Caco-2 (cell line): ENCODE data around the gene PIGQ. TPM values are rescaled to one million over a fixed set of nuclear protein-coding genes. Genes with fewer than 3 reads are reported as not detected.

ENCODE experiments used
- BruUV-seq: library from RNA; stranded (reverse); fragments of 400-500 nt; replicated peaks from 2 replicates; lab custom pipeline; 2021; lab: Mats Ljungman, UMichigan
- CTCF ChIA-PET: fragments of 300-600 bp; sonication (Branson Sonifier 250); formaldehyde crosslinking; loops from one replicate; lab custom pipeline; 2022; ENCODE audit warnings: antibody characterized with exemption; lab: Charles Lee
- POLR2A ChIA-PET: fragments of 300-600 bp; sonication (Branson Sonifier 250); formaldehyde crosslinking; loops from one replicate; lab custom pipeline; 2022; ENCODE audit warnings: antibody characterized with exemption; lab: Charles Lee
- DNase-seq, 2 experiments: peaks; one replicate each; pipeline versions ENCODE4 v3.0.0 to v3.0.0-alpha.2; 2020 to 2022
- H3K27me3 ChIP-seq: replicated peaks from 2 replicates; pipeline ENCODE4 v1.6.0; 2011; ENCODE audit warnings: low read length; ENCODE audit not compliant: control insufficient read depth, insufficient read depth
- H3K36me3 ChIP-seq: 2 replicates; pipeline ENCODE4 v1.5.1; 2011; ENCODE audit warnings: low read length; ENCODE audit not compliant: control insufficient read depth, insufficient read depth
- H3K4me1 ChIP-seq: fragments of 250-450 bp; sonication (Bioruptor Pico); 2 replicates; pipeline ENCODE4 v1.5.1; 2020; ENCODE audit warnings: mild to moderate bottlenecking
- H3K4me3 ChIP-seq: 2 replicates; pipeline ENCODE4 v1.5.1; 2011; ENCODE audit warnings: low read depth, mild to moderate bottlenecking, control low read depth, low read length
- H3K9me3 ChIP-seq: fragments of 250-450 bp; sonication (Bioruptor Pico); 2 replicates; pipeline ENCODE4 v1.5.1; 2020; ENCODE audit warnings: mild to moderate bottlenecking, moderate library complexity
- H3K27ac Mint-ChIP-seq: one replicate; pipeline ENCODE4 v1.8.0; 2022; ENCODE audit warnings: mixed read lengths; ENCODE audit not compliant: unreplicated experiment
- H3K27me3 Mint-ChIP-seq: one replicate; pipeline ENCODE4 v1.8.0; 2022; ENCODE audit warnings: mixed read lengths; ENCODE audit not compliant: insufficient read depth, unreplicated experiment
- H3K36me3 Mint-ChIP-seq: one replicate; pipeline ENCODE4 v1.8.0; 2022; ENCODE audit warnings: mild to moderate bottlenecking, mixed read lengths; ENCODE audit not compliant: insufficient read depth, unreplicated experiment
- H3K4me1 Mint-ChIP-seq: one replicate; pipeline ENCODE4 v1.8.0; 2022; ENCODE audit warnings: low read depth, mixed read lengths; ENCODE audit not compliant: unreplicated experiment
- H3K4me3 Mint-ChIP-seq: one replicate; pipeline ENCODE4 v1.8.0; 2022; ENCODE audit warnings: mild to moderate bottlenecking, moderate library complexity, mixed read lengths; ENCODE audit not compliant: unreplicated experiment
- H3K9me3 Mint-ChIP-seq: one replicate; pipeline ENCODE4 v1.8.0; 2022; ENCODE audit warnings: mixed read lengths; ENCODE audit not compliant: unreplicated experiment
- CTCF ChIP-seq, 2 experiments: fragments of 200-600 bp in 1 of 2; IDR thresholded peaks; 1 replicate in 1 of 2; 2 replicates in 1 of 2; pipeline versions ENCODE4 v1.5.1 to v1.8.0; 2011 to 2022; ENCODE audit warnings: antibody characterized with exemption in 1 of 2, control low read depth in 1 of 2, inconsistent platforms in 1 of 2, low read depth in 1 of 2, low read length in 1 of 2, mild to moderate bottlenecking in 1 of 2, moderate library complexity in 1 of 2; ENCODE audit not compliant: insufficient read depth in 1 of 2, severe bottlenecking in 1 of 2, unreplicated experiment in 1 of 2
- intact Hi-C: fragments of 100-400 bp; cut with micrococcal nuclease; formaldehyde crosslinking; loops from one replicate; pipeline ENCODE4 v1.10.0; 2022; ENCODE audit not compliant: unreplicated experiment
- total RNA-seq: library from RNA; stranded (reverse); gene quantifications from 2 replicates; pipeline ENCODE4 v1.2.3, GENCODE V29; 2022

Gene PIGQ
- total RNA-seq, 1 experiment from 2014 or later: 45.8 TPM

GRCh38 chr16:630815-631405 is 61.1 kb downstream of the PIGQ start, which contains the start of gene WFIKKN1:
Gene WFIKKN1, plus strand, starts transcription at chr16:630985. Its CDS starts 269 bp downstream, at chr16:631254.
- Mint-ChIP-seq H3K27ac (no peak within 1 kb of the TSS), H3K9me3 (no peaks in the 10 kb centered on the region), H3K27me3 (no peaks in the 10 kb centered on the region), H3K4me1 (no peaks in the 10 kb centered on the region), H3K36me3 (peaks cover 27% of the 10 kb centered on the region), H3K4me3 (no peak within 1 kb of the TSS)
- Histone ChIP-seq H3K9me3 (no peaks in the 10 kb centered on the region), H3K4me1 (peaks cover 6% of the 10 kb centered on the region; the same call in 1 of the 2 replicates), H3K4me3 (no peak within 1 kb of the TSS), H3K27me3 (no peaks in the 10 kb centered on the region), H3K36me3 (no peaks in the 10 kb centered on the region)
- ChIA-PET CTCF (interaction anchor here (0.5 kb wide), 1 partner anchor 37 kb away, joined by 5 read pairs; no protein-coding TSS in a partner anchor), POLR2A (no interaction called here)
- DNase-seq: no peak
- intact Hi-C loops: no loop called here
- TF ChIP-seq CTCF (IDR thresholded peaks at IDR 0.05; ENCODE audit: insufficient read depth in 1 of 2, low read depth in 1 of 2, low read length in 1 of 2, severe bottlenecking in 1 of 2, unreplicated experiment in 1 of 2): no peak
- BruUV-seq: no TSS peak

GRCh38 chr16:631808-632358 is 62.1 kb downstream of the PIGQ start:
- H3K36me3 Mint-ChIP-seq: peaks cover 36% of the 10 kb centered on the region
- no peak for DNase-seq
- H3K9me3 Mint-ChIP-seq: no peaks in the 10 kb centered on the region
- CTCF ChIA-PET: no interaction called here
- H3K4me1 Mint-ChIP-seq: no peaks in the 10 kb centered on the region
- H3K27me3 Mint-ChIP-seq: no peaks in the 10 kb centered on the region
- POLR2A ChIA-PET: no interaction called here
- no TSS peak for BruUV-seq
- H3K4me3 ChIP-seq: no peak overlapping the region
- TF ChIP-seq CTCF (IDR thresholded peaks at IDR 0.05; ENCODE audit: insufficient read depth in 1 of 2, low read depth in 1 of 2, low read length in 1 of 2, severe bottlenecking in 1 of 2, unreplicated experiment in 1 of 2): no peak
- no peak overlapping the region for H3K27ac Mint-ChIP-seq
- H3K4me1 ChIP-seq: peaks cover 6% of the 10 kb centered on the region; the same call in 1 of the 2 replicates
- H3K4me3 Mint-ChIP-seq: no peak overlapping the region
- intact Hi-C loops: no loop called here
- no peaks in the 10 kb centered on the region for H3K36me3 ChIP-seq
- H3K9me3 ChIP-seq: no peaks in the 10 kb centered on the region
- H3K27me3 ChIP-seq: no peaks in the 10 kb centered on the region

- H3K36me3 ChIP-seq: no peaks in the 10 kb centered on the region
- ChIA-PET CTCF (no interaction called here), POLR2A (interaction anchor here (0.5 kb wide), 1 partner anchor 75 kb away, joined by 3 read pairs; no protein-coding TSS in a partner anchor)
- no peak overlapping the region for H3K4me3 ChIP-seq
- no TSS peak for BruUV-seq
- no peak for DNase-seq
- peaks cover 10% of the 10 kb centered on the region for H3K4me1 ChIP-seq
- Mint-ChIP-seq H3K36me3 (peaks cover 32% of the 10 kb centered on the region), H3K27ac (no peak overlapping the region), H3K4me1 (no peaks in the 10 kb centered on the region), H3K4me3 (no peak overlapping the region), H3K27me3 (no peaks in the 10 kb centered on the region), H3K9me3 (no peaks in the 10 kb centered on the region)
- no peak for TF ChIP-seq CTCF (IDR thresholded peaks at IDR 0.05; ENCODE audit: insufficient read depth in 1 of 2, low read depth in 1 of 2, low read length in 1 of 2, severe bottlenecking in 1 of 2, unreplicated experiment in 1 of 2)
- intact Hi-C loops: no loop called here
- no peaks in the 10 kb centered on the region for H3K27me3 ChIP-seq
- no peaks in the 10 kb centered on the region for H3K9me3 ChIP-seq
Measured at GRCh38 chr16:632486-633335, 62.9 kb downstream of the PIGQ start.
